Limb (tissue), 2 donors: ENCODE measurements around the gene DEFB114.
A peak's percentile ranks its signal among the peaks of the same experiment; 100 is the strongest.

ENCODE experiments used
- DNase-seq, 2 donors: peaks; one replicate each; pipeline ENCODE4 v3.0.0-alpha.2; 2016; ENCODE audit errors: extremely low spot score in 2 of 2

Gene DEFB114

DNA sequence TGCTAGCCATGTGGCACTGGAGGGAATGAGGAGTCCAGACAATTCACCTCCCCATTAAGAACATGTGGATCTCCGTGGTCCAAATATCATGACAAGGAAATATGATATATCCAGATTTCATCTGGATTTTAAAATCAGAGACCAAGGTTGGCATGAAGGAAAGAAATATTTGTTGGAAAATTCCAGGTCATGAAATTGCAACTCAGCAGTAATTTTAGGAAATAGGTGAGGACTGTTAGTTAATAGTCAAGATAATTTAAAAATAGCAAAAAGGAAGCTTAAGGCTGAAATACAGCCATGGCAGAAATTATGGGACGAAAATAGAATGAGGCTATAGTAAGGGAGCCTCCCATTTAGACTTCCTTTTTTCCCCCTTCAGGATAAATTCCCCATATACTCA, 26.9 kb downstream of the DEFB114 start:
- no peak for DNase-seq

DNA sequence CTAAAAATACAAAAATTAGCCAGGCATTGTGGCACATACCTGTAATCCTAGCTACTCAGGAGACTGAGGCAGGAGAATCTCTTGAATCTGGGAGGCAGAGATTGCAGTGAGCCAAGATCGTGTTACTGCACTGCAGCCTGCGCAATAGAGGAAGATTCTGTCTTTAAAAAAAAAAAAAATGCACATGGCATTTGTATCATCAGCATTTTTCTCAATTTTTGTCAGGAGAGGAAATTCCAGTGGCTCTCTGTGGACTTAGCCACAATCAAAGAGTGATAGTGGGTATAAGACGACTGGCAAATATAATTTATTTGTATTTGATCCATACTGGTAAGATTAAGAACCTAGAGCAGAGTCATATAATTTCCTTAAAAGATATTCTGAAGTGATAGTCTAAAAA, 28.6 kb downstream of the DEFB114 start:
- no peak for DNase-seq

DNA sequence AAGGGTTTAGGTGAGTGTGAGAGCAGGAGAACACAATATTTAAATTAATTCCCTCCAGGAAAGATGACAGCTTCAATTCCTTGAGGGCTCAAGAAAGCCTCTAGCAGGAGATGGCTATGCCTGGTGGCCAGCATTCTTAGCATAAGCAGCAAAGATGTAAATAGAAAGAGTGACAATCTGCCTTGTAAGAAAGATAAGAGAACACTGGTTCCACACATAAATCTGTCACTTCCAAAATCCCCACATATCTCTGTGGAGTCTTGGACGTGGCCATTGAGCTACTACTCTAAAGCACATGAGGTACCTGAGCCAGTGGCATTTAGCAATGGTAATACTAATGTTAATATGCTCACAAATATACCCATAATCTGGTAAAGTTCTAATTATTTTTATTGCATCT, 29.2 kb downstream of the DEFB114 start:
- DNase-seq = no peak

DNA sequence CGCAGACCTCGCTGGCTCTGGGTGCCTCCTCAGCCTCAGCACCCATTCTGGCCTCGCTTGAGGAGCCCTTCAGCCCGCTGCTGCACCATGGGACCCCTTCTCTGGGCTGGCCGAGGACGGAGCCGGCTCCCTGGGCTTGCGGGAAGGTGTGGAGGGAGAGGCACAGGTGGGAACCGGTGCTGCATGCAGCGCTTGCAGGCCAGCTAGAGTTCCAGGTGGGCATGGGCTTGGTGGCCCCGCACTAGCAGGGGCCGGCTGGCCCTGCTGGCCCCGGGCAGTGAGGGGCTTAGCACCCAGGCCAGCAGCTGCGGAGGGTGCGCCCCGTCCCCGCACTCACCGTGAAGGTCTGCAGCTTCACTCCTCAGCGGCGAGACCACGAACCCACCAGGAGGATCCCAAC, 30.4 kb downstream of the DEFB114 start:
- DNase-seq = no peak

DNA sequence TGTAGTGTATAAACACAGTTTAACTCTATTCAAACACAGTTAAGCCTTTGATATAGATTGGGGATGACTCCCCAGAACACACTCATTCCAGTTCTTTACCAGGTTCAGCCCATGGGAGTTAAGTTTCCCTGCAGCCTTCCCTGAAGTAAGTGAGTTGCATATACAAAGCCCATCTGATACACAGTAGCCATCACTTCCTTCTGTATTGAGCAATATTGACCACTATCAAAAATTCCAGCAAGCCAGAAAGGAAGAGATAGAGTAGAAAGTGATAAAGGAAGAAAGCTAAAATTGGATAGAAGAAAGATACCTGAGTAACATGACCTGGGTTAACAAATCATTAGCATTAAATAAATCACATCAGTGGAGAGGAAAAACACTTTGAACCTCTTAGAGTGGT, 34.6 kb downstream of the DEFB114 start:
- DNase-seq = no peak

DNA sequence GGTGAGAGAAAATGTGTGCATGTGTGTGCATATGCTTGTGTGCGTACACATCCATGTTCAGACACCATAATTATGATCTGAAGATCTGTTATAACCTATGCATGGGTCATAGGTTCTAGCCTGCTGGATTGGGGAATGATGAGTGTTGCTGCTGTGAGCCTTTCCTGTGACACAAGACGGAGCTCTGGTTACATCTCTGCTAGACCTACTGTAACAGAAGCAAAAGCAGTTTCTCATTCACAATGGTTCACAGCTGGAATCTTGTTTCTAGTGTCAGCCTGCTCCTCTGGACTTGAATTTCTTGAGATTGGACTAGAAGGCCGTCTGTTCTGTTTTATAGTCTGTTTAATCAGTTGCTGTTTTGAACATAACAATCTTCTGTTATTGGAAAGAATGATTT, 40.1 kb downstream of the DEFB114 start:
- DNase-seq = peak in 1 of 2 donors; percentile 42

DNA sequence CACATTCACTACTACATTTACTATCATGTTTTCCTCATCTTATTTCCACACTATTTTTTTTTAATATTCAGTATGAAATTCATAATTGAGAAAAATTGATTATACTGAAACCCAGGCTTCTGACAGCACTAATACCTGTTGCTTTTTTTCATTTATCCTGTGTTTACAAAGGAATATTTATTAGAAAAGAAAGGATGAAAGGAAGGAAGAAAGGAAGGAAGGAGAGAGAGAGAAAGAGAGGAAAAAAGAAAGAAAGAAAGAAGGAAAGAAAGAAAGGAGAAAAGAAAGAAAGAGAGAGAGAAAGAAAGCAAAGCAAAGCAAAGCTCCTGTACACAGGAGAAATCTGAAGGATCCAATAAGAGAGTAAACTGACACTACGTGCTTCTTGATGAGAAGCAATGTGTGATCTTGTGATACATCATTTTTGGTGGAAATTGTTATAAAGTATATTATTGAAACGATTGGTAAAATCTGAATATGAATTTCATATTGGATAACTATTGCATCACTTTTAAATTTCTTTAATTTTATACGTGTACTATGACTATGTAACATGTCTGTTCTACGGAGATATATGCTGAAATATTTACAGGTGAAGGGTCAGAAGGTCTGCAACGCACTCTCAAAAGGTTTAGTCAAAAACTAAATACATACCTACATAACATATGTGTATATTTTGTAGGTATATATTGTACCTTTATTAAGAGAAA, 43.9 kb downstream of the DEFB114 start:
- no peak for DNase-seq

DNA sequence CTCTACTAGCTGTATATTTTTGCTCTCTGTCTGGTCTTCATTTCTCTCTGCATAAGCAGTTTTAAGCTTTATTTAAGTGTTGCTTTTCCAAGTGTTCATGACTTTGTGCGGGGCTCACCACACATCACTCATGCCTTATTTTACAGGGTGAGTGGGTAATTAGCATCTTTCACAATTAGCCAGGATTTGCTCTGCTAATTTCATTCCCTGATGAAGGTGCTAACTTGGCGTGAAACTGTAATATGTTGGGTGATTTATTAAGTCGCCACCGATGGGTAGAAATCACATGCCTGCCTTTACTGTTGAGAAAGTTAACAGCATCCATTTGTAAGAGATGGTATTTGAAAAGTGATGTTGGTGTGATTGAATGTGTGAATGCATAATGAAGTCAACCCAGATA, 44.7 kb downstream of the DEFB114 start:
- DNase-seq = no peak

DNA sequence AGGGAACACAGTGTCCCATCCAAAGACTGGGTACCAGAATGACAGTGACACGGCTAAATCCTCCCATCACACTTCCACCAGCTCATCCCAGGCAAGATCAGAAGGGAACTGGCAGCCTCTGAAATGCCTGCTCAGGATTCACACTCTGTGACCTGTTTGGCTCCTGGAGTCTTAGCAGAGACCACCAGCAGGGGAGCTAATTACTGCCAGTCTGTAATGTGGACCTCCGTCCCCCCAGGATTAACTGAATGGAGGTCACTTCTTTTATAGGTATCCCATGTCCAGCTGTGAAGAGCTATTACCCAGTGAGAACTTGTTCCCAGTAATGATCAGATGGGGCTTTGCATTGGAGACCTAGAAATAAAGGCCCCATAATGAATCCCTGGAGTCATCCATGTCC, 45.2 kb downstream of the DEFB114 start:
- DNase-seq = no peak

DNA sequence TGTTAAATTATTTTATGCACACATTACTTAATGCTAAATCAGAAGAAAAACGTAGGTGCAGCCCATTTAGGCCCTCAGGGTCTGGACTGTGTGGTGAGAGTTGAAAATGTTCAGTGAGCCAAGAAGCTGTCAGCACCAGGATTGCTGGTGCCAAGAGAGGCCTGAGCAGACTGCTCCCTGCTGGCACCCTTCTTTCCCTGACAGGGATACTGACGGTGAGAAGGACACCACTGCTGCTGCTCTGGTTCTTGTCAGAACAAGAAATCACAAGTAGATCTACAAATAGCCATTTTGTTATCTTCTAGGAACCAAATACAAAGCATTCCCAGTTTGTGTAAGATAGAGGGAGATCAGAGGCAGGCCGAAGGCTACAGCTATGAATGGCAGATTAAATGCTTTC, 48.9 kb downstream of the DEFB114 start:
- peak in 1 of 2 donors; percentile 33 for DNase-seq

DNA sequence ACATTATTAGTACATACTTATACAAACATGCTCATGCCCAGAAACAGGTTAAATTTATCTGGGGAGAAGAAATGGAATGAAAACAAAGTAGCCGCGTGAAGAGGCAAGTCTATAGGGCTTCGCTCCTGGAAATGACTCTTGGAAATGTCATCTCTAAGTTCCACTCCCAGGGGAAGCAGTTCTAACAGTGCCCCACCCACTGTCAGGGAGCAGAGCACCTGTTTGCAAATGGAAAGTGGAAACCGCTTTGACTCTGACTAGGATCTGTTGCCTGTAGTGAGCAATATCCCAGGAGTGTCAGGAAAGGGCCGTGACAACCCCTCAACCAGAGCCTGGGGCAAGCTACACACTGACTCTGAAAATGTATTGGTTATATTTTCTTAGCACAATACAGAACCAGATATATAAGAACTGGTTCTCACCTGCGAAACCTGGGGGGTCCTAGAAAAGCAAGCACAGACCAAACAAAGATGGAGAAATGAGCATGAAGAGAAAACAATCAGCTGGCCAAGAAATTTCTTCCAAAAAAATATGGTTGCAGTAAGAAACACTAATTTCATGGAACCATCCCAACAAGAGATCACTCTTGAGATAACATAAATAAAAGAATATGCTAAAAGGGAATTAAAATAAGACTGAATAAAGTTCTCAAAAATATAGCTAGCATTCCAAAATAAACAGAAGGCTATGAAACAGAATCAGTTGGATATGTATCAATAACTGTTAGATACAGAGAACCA, 50.2 kb downstream of the DEFB114 start:
- DNase-seq = no peak

DNA sequence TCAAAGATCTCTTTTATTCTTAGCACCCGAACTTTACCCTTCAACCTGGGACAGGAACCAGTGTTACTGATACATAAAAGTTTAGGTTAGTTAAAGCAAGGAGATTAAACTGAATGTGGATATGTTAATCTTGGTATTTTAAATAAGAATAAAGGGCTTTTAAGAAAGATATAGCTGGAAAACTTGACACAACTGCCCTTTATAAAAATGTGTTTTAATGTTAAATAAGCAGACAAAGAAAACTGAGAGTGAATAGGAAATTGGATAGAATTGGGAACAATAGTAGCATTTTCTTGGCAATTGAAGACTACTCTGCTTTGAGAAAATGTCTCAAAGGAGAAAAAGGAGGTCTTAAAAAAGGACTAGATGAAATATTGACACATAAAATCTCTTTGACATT, 51.8 kb downstream of the DEFB114 start:
- no peak for DNase-seq

DNA sequence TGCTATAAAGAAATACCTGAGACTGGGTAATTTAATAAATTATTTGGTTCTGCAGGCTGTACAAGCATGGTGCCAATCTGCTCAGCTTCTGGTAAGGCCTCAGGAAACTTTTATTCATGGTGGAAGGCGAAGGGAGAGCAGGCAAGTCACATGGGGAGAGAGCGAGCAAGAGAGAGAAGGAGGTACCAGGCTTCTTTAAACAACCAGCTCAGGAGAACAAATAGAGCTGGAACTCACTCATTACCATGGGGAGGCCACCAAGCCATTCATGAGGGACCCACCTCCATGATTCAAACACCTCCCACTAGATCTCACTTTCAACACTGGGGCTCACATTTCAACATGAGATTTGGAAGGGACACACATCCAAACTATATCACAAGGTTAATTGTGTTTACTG, 52.7 kb downstream of the DEFB114 start:
- no peak for DNase-seq
